Choroid plexus epithelial cell (primary cell): Measurements from ENCODE around the gene CLCNKA.
A peak's percentile ranks its signal among the peaks of the same experiment; 100 is the strongest.

Source experiments
- DNase-seq: peaks from one replicate; pipeline ENCODE4 v3.0.0-alpha.2; 2010; ENCODE audit warnings: low read depth
- H3K4me3 ChIP-seq: 2 replicates; pipeline ENCODE4 v1.5.1; 2011; ENCODE audit warnings: low read depth, mild to moderate bottlenecking, control low read depth, low read length, moderate library complexity
- TF ChIP-seq, protein P1 (sequence below): conservative IDR thresholded peaks from 2 replicates; pipeline ENCODE4 v1.5.1; 2011; ENCODE audit warnings: low read depth, mild to moderate bottlenecking, control low read depth, inconsistent platforms, low read length, moderate library complexity

Gene CLCNKA

GRCh38 chr1:15992187-15992553 lies 29.7 kb upstream of the CLCNKA start:
- TF ChIP-seq, protein P1, sequence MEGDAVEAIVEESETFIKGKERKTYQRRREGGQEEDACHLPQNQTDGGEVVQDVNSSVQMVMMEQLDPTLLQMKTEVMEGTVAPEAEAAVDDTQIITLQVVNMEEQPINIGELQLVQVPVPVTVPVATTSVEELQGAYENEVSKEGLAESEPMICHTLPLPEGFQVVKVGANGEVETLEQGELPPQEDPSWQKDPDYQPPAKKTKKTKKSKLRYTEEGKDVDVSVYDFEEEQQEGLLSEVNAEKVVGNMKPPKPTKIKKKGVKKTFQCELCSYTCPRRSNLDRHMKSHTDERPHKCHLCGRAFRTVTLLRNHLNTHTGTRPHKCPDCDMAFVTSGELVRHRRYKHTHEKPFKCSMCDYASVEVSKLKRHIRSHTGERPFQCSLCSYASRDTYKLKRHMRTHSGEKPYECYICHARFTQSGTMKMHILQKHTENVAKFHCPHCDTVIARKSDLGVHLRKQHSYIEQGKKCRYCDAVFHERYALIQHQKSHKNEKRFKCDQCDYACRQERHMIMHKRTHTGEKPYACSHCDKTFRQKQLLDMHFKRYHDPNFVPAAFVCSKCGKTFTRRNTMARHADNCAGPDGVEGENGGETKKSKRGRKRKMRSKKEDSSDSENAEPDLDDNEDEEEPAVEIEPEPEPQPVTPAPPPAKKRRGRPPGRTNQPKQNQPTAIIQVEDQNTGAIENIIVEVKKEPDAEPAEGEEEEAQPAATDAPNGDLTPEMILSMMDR = no peak
- no peak for DNase-seq
- H3K4me3 ChIP-seq = no peak overlapping the region

GRCh38 chr1:15992582-15993500 lies 29.0 kb upstream of the CLCNKA start:
- TF ChIP-seq, protein P1 = no peak
- no peak overlapping the region for H3K4me3 ChIP-seq
- no peak for DNase-seq

- no peak for DNase-seq
- TF ChIP-seq, protein P1 = no peak
- H3K4me3 ChIP-seq = no peak overlapping the region
Observed at GRCh38 chr1:15993666-15994065, 28.2 kb upstream of the CLCNKA start.

- H3K4me3 ChIP-seq = no peak overlapping the region
- TF ChIP-seq, protein P1 = no peak
- DNase-seq = no peak
Observed at GRCh38 chr1:15994081-15994480, 27.8 kb upstream of the CLCNKA start.

GRCh38 chr1:15994590-15995351 lies 27.1 kb upstream of the CLCNKA start:
- no peak overlapping the region for H3K4me3 ChIP-seq
- TF ChIP-seq, protein P1 = peak; percentile 91
- peak; percentile 73 for DNase-seq

- H3K4me3 ChIP-seq = no peak overlapping the region
- no peak for DNase-seq
- TF ChIP-seq, protein P1 = no peak
Observed at GRCh38 chr1:15997076-15997585, 24.7 kb upstream of the CLCNKA start.
